ENCODE results near the gene GART. TPM values are rescaled to one million over a fixed set of nuclear protein-coding genes. Genes with fewer than 3 reads are reported as not detected.

GART gene
- total RNA-seq, 1 donor from 2014 or later, result 58.1 TPM

DNA sequence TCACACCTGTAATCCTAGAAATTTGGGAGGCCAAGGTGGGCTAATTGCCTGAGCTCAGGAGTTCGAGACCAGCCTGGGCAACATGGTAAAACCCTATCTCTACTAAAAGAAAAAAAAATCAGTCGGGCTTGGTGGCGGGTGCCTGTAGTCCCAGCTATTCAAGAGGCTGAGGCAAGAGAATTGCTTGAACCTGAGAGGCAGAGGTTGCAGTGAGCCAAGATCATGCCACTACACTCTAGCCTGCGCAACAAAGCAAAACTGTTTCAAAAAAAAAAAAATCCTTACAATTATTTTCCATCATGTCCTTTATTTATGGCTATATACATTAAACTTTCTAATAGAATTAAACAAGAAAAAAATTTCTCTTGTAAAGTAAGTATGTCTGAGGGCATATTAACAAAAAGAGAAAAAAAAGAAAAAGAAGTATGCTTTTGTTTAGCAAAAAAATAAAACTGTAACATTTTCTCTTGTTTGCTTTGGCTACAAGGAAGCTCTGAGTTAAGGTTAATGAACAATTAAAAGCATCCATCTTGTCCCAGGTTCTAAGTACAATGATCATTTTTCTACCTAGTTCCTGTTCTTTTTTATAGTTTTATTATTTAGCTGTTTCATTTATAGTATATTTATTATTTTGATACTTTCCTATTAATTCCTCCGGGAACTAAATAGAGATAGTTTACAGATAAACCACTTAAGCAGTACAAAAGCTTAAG, 80.2 kb downstream of the GART start:
- no peak for DNase-seq

DNA sequence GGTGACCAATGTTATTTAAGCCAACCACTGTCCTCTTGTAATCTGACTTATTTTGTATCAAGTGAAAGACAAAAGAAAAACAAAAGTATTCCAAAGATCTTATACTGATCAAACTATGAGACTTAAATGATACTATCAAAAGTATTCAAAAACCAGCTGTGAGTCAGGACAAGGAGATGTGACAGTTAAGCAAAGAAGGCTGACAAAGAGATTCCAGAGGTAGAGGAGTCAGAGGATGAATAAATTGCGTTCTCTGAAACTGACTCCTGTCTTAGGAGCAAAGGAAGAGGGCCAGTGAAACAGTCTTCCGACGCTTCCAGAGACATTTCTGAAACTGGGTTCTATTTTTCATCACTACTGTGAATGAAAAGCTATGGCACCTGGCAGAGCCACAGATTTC, 83.1 kb downstream of the GART start:
- DNase-seq, result no peak

DNA sequence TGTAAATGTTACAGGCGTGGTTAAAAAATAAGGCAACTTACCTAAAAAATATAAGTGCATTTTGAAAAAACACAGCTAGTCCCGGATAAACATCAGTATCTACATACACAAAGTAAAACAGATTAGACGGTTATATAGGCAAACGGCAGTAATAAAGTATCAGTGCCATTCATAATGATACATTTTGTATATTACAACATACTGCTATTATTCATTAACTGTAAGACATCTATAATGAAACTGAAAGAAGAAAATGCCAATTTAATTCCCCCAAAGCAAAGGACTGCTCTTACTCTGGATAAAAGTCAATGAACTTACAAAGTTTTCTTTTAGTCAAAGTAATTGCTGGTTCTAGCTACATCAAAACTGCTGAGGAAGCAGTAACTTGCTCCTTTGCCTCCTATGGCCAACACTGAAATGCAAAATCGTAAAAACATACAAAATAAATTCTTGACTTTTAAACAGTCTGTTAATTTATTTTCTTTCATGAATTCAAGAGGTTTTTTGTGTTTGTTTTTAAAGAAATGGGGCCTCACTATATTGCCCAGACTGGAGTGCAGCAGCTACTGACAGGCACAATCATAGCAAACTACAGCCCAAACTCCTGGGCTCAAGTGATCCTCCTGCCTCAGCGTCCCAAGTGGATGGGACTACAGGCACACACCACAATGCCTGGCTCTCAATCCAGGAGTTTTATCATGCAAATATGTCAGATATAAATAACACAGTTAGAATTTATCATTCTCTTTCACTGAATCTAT, 86.1 kb downstream of the GART start:
- no peak for DNase-seq

Other genes with a start within 250 kb of the GART start
- gene IFNAR1, start 217.1 kb downstream of the GART start, total RNA-seq, result 27.1 TPM
- 63.1 TPM for gene IFNGR2, start 138.7 kb downstream of the GART start, total RNA-seq
- 31.6 TPM for gene TMEM50B, start 62.1 kb downstream of the GART start, total RNA-seq
- gene DNAJC28, start 50.4 kb downstream of the GART start, total RNA-seq, result 1.6 TPM
- 285 TPM for gene SON, start 921 bp upstream of the GART start, total RNA-seq
- gene DONSON, start 46.6 kb upstream of the GART start, total RNA-seq, result 13.2 TPM
- 38.6 TPM for gene CRYZL1, start 99.6 kb upstream of the GART start, total RNA-seq
- 42.6 TPM for gene ITSN1, start 100.4 kb upstream of the GART start, total RNA-seq

Data from skin of body (tissue), 2 donors.